ENCODE results near the gene CLK3.

The CLK3 gene

GRCh38 chr15:74669627-74670026, 54.0 kb downstream of the CLK3 start:
- TF ChIP-seq CTCF (IDR thresholded peaks at IDR 0.05; ENCODE audit: low read depth, low read length), result no peak
- H3K4me3 ChIP-seq (ENCODE audit: low read depth, low read length), result no peak overlapping the region
- H3K27ac ChIP-seq, result no peak overlapping the region
- no peaks in the 10 kb centered on the region for H3K27me3 ChIP-seq (ENCODE audit: insufficient read depth, low read depth, severe bottlenecking)
- DNase-seq, result no peak
- peaks cover 48% of the 10 kb centered on the region for H3K36me3 ChIP-seq
- no peaks in the 10 kb centered on the region for H3K9me3 ChIP-seq (ENCODE audit: severe bottlenecking)

DNA sequence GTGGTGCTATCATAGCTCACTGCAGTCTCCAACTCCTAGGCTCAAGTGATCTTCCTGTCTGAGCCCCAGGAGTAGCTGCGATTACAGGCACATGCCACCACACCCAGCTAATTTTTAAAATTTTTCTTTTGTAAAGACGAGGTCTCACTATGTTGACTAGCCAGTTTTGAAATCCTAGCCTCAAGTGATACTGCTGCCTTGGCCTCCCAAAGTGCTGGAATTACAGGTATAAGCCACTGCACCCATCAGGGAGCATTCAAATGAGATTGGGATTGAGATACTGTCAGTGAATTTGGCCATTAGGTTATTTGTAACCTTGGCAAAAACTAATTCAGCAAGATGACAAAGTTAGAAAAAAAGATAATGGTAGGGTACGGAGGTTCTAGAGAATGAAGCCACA, 58.5 kb downstream of the CLK3 start:
- DNase-seq, result no peak
- H3K27ac ChIP-seq, result no peak overlapping the region
- H3K4me3 ChIP-seq (ENCODE audit: low read depth, low read length), result no peak overlapping the region
- no peaks in the 10 kb centered on the region for H3K27me3 ChIP-seq (ENCODE audit: insufficient read depth, low read depth, severe bottlenecking)
- peaks cover 33% of the 10 kb centered on the region for H3K36me3 ChIP-seq
- no peak for TF ChIP-seq CTCF (IDR thresholded peaks at IDR 0.05; ENCODE audit: low read depth, low read length)
- no peaks in the 10 kb centered on the region for H3K9me3 ChIP-seq (ENCODE audit: severe bottlenecking)

DNA sequence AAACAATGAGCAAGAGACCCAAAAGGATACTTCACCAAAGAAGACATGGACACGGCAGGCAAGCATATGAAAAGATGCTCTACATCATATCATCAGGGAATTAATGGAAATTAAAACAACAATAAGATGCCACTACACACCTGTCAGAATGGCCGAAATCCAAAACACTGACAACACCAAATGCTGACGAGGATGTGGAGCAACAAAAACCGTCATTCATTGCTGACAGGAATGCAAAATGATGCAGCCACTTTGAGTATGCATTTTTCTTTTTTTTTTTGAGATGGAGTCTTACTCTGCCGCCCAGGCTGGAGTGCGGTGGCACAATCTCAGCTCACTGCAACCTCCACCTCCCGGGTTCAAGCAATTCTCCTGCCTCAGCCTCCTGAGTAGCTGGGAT, 61.2 kb downstream of the CLK3 start:
- H3K9me3 ChIP-seq (ENCODE audit: severe bottlenecking), result no peaks in the 10 kb centered on the region
- H3K36me3 ChIP-seq, result peaks cover 19% of the 10 kb centered on the region
- no peaks in the 10 kb centered on the region for H3K27me3 ChIP-seq (ENCODE audit: insufficient read depth, low read depth, severe bottlenecking)
- no peak for TF ChIP-seq CTCF (IDR thresholded peaks at IDR 0.05; ENCODE audit: low read depth, low read length)
- no peak overlapping the region for H3K4me3 ChIP-seq (ENCODE audit: low read depth, low read length)
- DNase-seq, result no peak
- no peak overlapping the region for H3K27ac ChIP-seq

All from WERI-Rb-1 (cell line).